ENCODE measurements around the gene CHRDL1. TPM values are rescaled to one million over a fixed set of nuclear protein-coding genes. Genes with fewer than 3 reads are reported as not detected.

Gene CHRDL1
- total and polyA plus RNA-seq, 2 donors (not counting 1 experiment from before 2014, with no cell fraction given), result 4.5 to 10.1 TPM

GRCh38 chrX:110758781-110759422, 36.7 kb downstream of the CHRDL1 start:
- H3K79me2 ChIP-seq (ENCODE audit: control insufficient read depth, insufficient read depth, low read length), result no peaks in the 10 kb centered on the region

GRCh38 chrX:110755611-110756010, 40.0 kb downstream of the CHRDL1 start:
- peak in 1 of 2 donors; percentile 85 for DNase-seq (ENCODE audit: low read depth in 2 of 2)
- H3K9me3 ChIP-seq (ENCODE audit: control insufficient read depth, insufficient read depth, low read depth, low read length), result no peaks in the 10 kb centered on the region
- H3K9ac ChIP-seq (ENCODE audit: insufficient read depth, low read length), result no peak overlapping the region
- H4K20me1 ChIP-seq (ENCODE audit: control insufficient read depth, extremely low read depth, insufficient read depth, low read length), result no peaks in the 10 kb centered on the region
- no peaks in the 10 kb centered on the region for H3K27me3 ChIP-seq (ENCODE audit: control insufficient read depth, insufficient read depth, low read length)
- H3K4me3 ChIP-seq (replicated peaks in 1 of 4; ENCODE audit: control extremely low read depth in 1 of 4, insufficient read depth in 1 of 4, low read depth in 3 of 4, low read length in 4 of 4), result no peak overlapping the region
- H3K79me2 ChIP-seq (ENCODE audit: control insufficient read depth, insufficient read depth, low read length), result no peaks in the 10 kb centered on the region
- TF ChIP-seq CTCF (conservative IDR thresholded peaks at IDR 0.05 in 1 of 2, IDR thresholded peaks at IDR 0.05 in 1 of 2; ENCODE audit: low read depth in 1 of 2, low read length in 2 of 2) (no peak), EZH2 (IDR thresholded peaks at IDR 0.05; ENCODE audit: low read length, missing control alignments) (no peak)
- H3K4me2 ChIP-seq (ENCODE audit: extremely low read depth, insufficient read depth, low read length), result no peak overlapping the region
- peaks cover 1% of the 10 kb centered on the region for H3K4me1 ChIP-seq (ENCODE audit: control insufficient read depth, extremely low read depth, insufficient read depth, low read length)
- no peaks in the 10 kb centered on the region for H3K36me3 ChIP-seq (ENCODE audit: control insufficient read depth, insufficient read depth, low read length)
- H2AFZ ChIP-seq (ENCODE audit: low read length), result no peak overlapping the region
- no peak overlapping the region for H3K27ac ChIP-seq (ENCODE audit: insufficient read depth, low read length)

More at GRCh38 chrX:110758781-110759422, 36.7 kb downstream of the CHRDL1 start:
- TF ChIP-seq EZH2 (IDR thresholded peaks at IDR 0.05; ENCODE audit: low read length, missing control alignments) (no peak), CTCF (conservative IDR thresholded peaks at IDR 0.05 in 1 of 2, IDR thresholded peaks at IDR 0.05 in 1 of 2; ENCODE audit: low read depth in 1 of 2, low read length in 2 of 2) (no peak)
- Histone ChIP-seq H3K4me3 (replicated peaks in 1 of 4; ENCODE audit: control extremely low read depth in 1 of 4, insufficient read depth in 1 of 4, low read depth in 3 of 4, low read length in 4 of 4) (no peak overlapping the region), H3K4me1 (ENCODE audit: control insufficient read depth, extremely low read depth, insufficient read depth, low read length) (no peaks in the 10 kb centered on the region), H3K4me2 (ENCODE audit: extremely low read depth, insufficient read depth, low read length) (no peak overlapping the region), H3K27ac (ENCODE audit: insufficient read depth, low read length) (no peak overlapping the region), H3K9me3 (ENCODE audit: control insufficient read depth, insufficient read depth, low read depth, low read length) (no peaks in the 10 kb centered on the region), H3K9ac (ENCODE audit: insufficient read depth, low read length) (no peak overlapping the region), H2AFZ (ENCODE audit: low read length) (no peak overlapping the region), H3K36me3 (ENCODE audit: control insufficient read depth, insufficient read depth, low read length) (no peaks in the 10 kb centered on the region), H3K27me3 (ENCODE audit: control insufficient read depth, insufficient read depth, low read length) (no peaks in the 10 kb centered on the region), H4K20me1 (ENCODE audit: control insufficient read depth, extremely low read depth, insufficient read depth, low read length) (no peaks in the 10 kb centered on the region)
- peak in 1 of 2 donors; percentile 54 for DNase-seq (ENCODE audit: low read depth in 2 of 2)

- Histone ChIP-seq H3K79me2 (ENCODE audit: control insufficient read depth, insufficient read depth, low read length) (no peaks in the 10 kb centered on the region), H3K27me3 (ENCODE audit: control insufficient read depth, insufficient read depth, low read length) (no peaks in the 10 kb centered on the region), H3K4me1 (ENCODE audit: control insufficient read depth, extremely low read depth, insufficient read depth, low read length) (peaks cover 3% of the 10 kb centered on the region), H3K27ac (ENCODE audit: insufficient read depth, low read length) (no peak overlapping the region), H3K36me3 (ENCODE audit: control insufficient read depth, insufficient read depth, low read length) (no peaks in the 10 kb centered on the region), H4K20me1 (ENCODE audit: control insufficient read depth, extremely low read depth, insufficient read depth, low read length) (no peaks in the 10 kb centered on the region), H3K4me3 (replicated peaks in 1 of 4; ENCODE audit: control extremely low read depth in 1 of 4, insufficient read depth in 1 of 4, low read depth in 3 of 4, low read length in 4 of 4) (no peak overlapping the region), H3K4me2 (ENCODE audit: extremely low read depth, insufficient read depth, low read length) (no peak overlapping the region), H2AFZ (ENCODE audit: low read length) (no peak overlapping the region), H3K9ac (ENCODE audit: insufficient read depth, low read length) (no peak overlapping the region), H3K9me3 (ENCODE audit: control insufficient read depth, insufficient read depth, low read depth, low read length) (no peaks in the 10 kb centered on the region)
- no peak for TF ChIP-seq CTCF (conservative IDR thresholded peaks at IDR 0.05 in 1 of 2, IDR thresholded peaks at IDR 0.05 in 1 of 2; ENCODE audit: low read depth in 1 of 2, low read length in 2 of 2)
- no peak for TF ChIP-seq EZH2 (IDR thresholded peaks at IDR 0.05; ENCODE audit: low read length, missing control alignments)
- DNase-seq (ENCODE audit: low read depth in 2 of 2), result peak; percentile 42 to 90
These were observed 40.6 kb downstream of the CHRDL1 start for GRCh38 chrX:110755061-110755460.
